AG04450 (cell line): Measurements from ENCODE around the gene PLPP4. TPM values are rescaled to one million over a fixed set of nuclear protein-coding genes. Genes with fewer than 3 reads are reported as not detected.

Source experiments
- CTCF ChIA-PET: fragments of 300-600, 350-600 bp; formaldehyde crosslinking; extraction: SDS; loops from one replicate; lab custom pipeline; 2022; ENCODE audit warnings: antibody characterized with exemption, inconsistent platforms; lab: Charles Lee
- POLR2A ChIA-PET: fragments of 350-600 bp; formaldehyde crosslinking; extraction: SDS; loops from one replicate; lab custom pipeline; 2021; ENCODE audit warnings: antibody characterized with exemption, inconsistent platforms; lab: Yijun Ruan, JAX
- DNase-seq: peaks from one replicate; pipeline ENCODE4 v3.0.0-alpha.2; 2011; ENCODE audit warnings: low read depth, low spot score
- H3K27ac ChIP-seq: one replicate; pipeline ENCODE4 v1.5.1; 2012; ENCODE audit warnings: low read depth, low read length, control low read depth
- H3K27me3 ChIP-seq: one replicate; pipeline ENCODE4 v1.6.0; 2012; ENCODE audit warnings: low read length; ENCODE audit not compliant: control insufficient read depth, insufficient read depth
- H3K4me3 ChIP-seq: 2 replicates; pipeline ENCODE4 v1.5.1; 2011; ENCODE audit warnings: mild to moderate bottlenecking, low read depth, low read length, control low read depth
- H3K9me3 ChIP-seq: 2 replicates; pipeline ENCODE4 v1.5.1; 2012; ENCODE audit warnings: low read length; ENCODE audit not compliant: control insufficient read depth, insufficient read depth
- polyA plus RNA-seq: library from polyadenylated mRNA; depleted of rRNA; stranded (reverse); fragments of >200 nt; gene quantifications from 2 replicates; pipeline ENCODE4 v1.2.3, GENCODE V29; 2011
- TF ChIP-seq, protein P1 (sequence below): IDR thresholded peaks from 2 replicates; pipeline ENCODE4 v1.5.1; 2011; ENCODE audit warnings: low read depth, low read length, control low read depth, inconsistent platforms

Gene PLPP4
- polyA plus RNA-seq, 1 experiment, result not detected

DNA sequence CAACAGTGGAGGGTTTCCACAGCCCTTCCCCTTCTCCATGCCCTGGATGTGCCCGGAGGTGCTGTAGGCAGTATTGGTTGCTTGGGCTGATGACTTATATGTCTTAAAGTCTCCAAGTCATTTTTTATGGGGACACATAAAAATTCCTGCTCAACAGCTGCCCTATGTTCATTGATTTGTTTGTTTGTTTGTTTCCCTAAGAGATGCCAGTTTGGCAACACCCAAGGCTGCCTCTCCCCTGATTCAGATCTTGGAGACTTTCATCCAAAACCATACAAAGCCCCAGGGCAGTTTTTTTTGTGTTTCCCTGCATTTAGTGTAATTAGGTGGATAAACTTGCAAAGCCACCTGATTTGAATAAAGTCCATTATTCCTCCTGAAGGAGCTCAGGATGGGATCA, 115.3 kb downstream of the PLPP4 start:
- H3K27ac ChIP-seq, result no peak overlapping the region
- ChIA-PET CTCF (no interaction called here), POLR2A (no interaction called here)
- no peaks in the 10 kb centered on the region for H3K27me3 ChIP-seq
- TF ChIP-seq, protein P1, sequence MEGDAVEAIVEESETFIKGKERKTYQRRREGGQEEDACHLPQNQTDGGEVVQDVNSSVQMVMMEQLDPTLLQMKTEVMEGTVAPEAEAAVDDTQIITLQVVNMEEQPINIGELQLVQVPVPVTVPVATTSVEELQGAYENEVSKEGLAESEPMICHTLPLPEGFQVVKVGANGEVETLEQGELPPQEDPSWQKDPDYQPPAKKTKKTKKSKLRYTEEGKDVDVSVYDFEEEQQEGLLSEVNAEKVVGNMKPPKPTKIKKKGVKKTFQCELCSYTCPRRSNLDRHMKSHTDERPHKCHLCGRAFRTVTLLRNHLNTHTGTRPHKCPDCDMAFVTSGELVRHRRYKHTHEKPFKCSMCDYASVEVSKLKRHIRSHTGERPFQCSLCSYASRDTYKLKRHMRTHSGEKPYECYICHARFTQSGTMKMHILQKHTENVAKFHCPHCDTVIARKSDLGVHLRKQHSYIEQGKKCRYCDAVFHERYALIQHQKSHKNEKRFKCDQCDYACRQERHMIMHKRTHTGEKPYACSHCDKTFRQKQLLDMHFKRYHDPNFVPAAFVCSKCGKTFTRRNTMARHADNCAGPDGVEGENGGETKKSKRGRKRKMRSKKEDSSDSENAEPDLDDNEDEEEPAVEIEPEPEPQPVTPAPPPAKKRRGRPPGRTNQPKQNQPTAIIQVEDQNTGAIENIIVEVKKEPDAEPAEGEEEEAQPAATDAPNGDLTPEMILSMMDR, result no peak
- DNase-seq, result no peak
- peaks cover 46% of the 10 kb centered on the region for H3K9me3 ChIP-seq
- no peak overlapping the region for H3K4me3 ChIP-seq

DNA sequence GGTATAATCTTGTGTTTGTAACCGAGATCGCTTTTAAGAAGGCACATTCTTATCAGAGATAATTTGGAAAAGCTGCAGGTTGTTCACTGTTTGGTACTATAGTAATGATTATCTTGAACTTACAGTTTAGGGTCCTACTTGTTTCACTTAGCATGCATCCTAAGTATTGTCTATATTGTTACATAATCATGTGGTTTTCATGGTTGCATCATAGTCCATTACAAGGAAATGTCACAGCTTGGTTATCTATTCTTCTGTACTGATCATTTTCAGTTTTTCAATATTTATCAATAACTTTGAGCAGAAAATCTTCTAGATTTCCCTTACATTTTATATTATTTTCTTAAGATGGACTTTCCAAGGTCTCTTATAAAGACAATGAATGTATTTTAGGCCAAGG, 116.3 kb downstream of the PLPP4 start:
- Histone ChIP-seq H3K4me3 (no peak overlapping the region), H3K27me3 (no peaks in the 10 kb centered on the region), H3K27ac (no peak overlapping the region), H3K9me3 (peaks cover 42% of the 10 kb centered on the region)
- ChIA-PET CTCF (no interaction called here), POLR2A (no interaction called here)
- no peak for DNase-seq
- TF ChIP-seq, protein P1, result no peak

DNA sequence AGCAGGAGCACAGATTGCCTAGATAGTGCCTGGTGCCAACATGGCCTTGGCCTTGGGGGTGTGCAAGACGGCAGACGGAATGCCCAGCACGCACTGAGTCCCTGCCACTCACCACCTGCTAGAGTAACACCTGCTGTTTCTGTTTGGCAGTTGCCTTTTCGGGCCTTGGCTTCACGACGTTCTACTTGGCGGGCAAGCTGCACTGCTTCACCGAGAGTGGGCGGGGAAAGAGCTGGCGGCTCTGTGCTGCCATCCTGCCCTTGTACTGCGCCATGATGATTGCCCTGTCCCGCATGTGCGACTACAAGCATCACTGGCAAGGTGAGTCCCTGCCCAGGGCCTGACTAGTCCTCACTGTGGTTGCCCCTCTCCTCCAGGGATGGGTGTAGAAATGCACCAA, 118.0 kb downstream of the PLPP4 start:
- H3K27me3 ChIP-seq, result no peaks in the 10 kb centered on the region
- TF ChIP-seq, protein P1, result no peak
- peaks cover 42% of the 10 kb centered on the region for H3K9me3 ChIP-seq
- CTCF ChIA-PET, result no interaction called here
- POLR2A ChIA-PET, result no interaction called here
- H3K4me3 ChIP-seq, result no peak overlapping the region
- no peak overlapping the region for H3K27ac ChIP-seq
- no peak for DNase-seq

DNA sequence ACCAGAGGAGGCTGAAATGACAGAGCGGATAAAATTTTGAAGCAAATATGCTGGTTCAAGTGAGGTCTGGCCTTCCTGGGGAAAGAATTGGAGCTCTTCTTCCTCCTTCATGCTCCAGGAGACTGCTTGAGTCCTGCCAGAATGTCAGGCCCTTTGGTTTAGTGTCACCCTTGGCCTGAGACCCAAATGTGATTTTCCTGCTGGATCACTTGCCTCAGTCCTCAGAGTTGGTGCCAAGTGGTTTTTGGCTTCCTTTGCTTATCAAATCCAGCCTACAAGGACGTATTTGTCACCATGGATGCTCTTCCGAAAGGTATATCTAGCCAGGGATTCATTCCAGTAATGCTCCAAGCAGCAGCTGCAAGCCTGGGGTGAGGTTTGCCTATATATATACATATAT, 118.4 kb downstream of the PLPP4 start:
- H3K27me3 ChIP-seq, result no peaks in the 10 kb centered on the region
- TF ChIP-seq, protein P1, result no peak
- H3K9me3 ChIP-seq, result peaks cover 43% of the 10 kb centered on the region
- H3K4me3 ChIP-seq, result no peak overlapping the region
- no peak overlapping the region for H3K27ac ChIP-seq
- DNase-seq, result no peak
- ChIA-PET CTCF (no interaction called here), POLR2A (no interaction called here)

DNA sequence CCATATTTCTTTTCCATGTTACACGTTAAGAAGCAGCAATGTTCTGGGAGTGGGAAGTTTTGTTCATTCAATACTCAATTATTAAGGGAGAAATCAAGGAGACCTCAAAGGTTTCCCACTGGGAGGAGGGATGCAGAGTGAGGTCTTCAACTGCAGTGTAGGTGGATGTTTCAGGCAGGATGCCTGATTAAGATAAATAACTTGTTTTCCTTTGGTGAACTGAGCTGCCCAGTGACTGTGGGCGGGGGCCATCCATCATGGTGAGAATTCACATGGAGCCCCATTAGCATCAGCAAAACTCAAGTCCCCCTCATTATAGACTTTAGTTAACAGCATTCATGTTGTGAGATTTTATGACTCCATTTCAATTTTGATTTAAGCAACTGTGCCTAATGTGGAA, 121.1 kb downstream of the PLPP4 start:
- POLR2A ChIA-PET, result no interaction called here
- CTCF ChIA-PET, result no interaction called here
- no peak for DNase-seq
- TF ChIP-seq, protein P1, result no peak
- no peaks in the 10 kb centered on the region for H3K27me3 ChIP-seq
- no peak overlapping the region for H3K4me3 ChIP-seq
- H3K27ac ChIP-seq, result no peak overlapping the region
- H3K9me3 ChIP-seq, result peaks cover 45% of the 10 kb centered on the region
